Measurements from ENCODE around the gene CCDC146.
"Not testable (repeated sequence)": the region's sequence is repeated elsewhere in the genome, so short reads cannot be mapped to it uniquely, and the experiment has no call there.

CCDC146 gene

GRCh38 chr7:77246026-77246640 lies 123.7 kb downstream of the CCDC146 start:
- DNase-seq (no peak), ATAC-seq (no peak)

DNA sequence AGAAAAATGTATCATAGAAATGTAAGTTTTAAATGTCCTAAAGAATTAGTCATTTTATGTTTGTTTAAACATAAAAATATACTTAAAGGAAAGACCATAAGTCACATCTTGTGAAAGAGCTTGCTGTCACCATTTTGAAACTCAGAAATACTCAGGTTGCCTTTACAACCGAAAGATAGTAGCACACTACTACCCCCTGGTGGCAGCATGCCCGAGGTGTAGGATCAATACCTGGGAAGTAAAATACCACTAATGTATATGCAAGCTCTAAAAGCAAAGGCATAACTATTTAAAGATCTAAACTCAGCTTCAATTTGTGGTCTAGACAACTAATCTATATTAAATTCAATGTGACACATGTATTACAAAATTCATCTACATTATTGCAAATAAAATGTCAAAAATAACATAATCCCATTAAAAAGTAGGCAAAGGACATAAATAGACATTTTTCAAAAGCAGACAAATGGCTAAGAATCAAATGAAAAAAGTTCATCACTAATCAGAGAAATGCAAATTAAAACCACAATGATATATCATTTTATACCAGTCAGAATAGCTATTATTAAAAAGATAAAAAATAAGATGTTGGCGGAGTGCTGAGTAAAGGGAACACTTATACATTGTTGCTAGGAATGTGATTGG lies 124.9 kb downstream of the CCDC146 start:
- DNase-seq: peak; percentile 94

GRCh38 chr7:77248154-77248553 lies 125.7 kb downstream of the CCDC146 start:
- ATAC-seq: no peak
- DNase-seq: no peak

More for the DNA sequence above, 124.9 kb downstream of the CCDC146 start:
- ATAC-seq: peak; percentile 91

- ATAC-seq (no peak), DNase-seq (no peak)
These were observed 130.1 kb downstream of the CCDC146 start for GRCh38 chr7:77252506-77252905.

GRCh38 chr7:77253151-77253550 lies 130.7 kb downstream of the CCDC146 start:
- no peak for DNase-seq
- ATAC-seq: no peak

DNA sequence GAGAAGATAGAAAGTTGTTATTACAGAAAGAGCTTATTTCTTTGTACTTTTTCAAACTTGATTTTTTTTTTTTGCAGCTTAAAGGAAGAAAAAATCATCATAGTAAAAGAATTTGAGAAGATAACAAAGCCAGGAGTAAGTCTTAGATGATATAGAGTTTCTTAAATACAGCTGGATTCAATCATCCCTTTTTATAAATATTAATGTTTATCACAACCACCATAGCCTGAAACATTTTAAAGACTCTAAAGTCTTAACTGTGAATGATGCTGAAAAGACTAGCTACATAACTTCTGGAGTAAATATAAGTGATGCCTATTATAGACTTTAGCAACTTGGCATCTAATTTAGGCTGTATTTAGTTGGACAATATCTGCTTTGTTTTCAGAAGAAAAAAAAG lies 132.0 kb downstream of the CCDC146 start:
- DNase-seq (no peak), ATAC-seq (no peak)

- no peak for ATAC-seq
- no peak for DNase-seq
These were observed 132.5 kb downstream of the CCDC146 start for GRCh38 chr7:77254915-77255314.

DNA sequence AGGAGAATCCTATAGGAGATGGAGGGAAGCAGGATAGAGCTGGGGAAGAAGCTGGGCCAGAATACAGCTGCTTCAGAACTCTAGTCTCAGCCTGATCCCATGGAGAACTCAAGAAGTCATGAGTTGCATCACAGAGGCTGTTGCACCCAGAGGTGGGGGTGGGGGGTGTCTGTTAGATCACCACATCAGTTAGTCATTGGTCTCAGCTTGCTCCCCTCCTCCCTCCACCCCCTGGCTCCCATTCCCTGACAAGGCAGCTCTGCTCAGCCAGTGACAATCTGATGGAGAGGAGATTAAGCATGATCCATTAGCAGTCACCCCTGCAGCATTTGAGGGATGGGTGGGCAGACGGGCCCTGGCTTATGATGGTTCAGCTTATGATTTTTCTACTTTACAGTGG lies 135.6 kb downstream of the CCDC146 start:
- DNase-seq: no peak
- ATAC-seq: no peak

DNA sequence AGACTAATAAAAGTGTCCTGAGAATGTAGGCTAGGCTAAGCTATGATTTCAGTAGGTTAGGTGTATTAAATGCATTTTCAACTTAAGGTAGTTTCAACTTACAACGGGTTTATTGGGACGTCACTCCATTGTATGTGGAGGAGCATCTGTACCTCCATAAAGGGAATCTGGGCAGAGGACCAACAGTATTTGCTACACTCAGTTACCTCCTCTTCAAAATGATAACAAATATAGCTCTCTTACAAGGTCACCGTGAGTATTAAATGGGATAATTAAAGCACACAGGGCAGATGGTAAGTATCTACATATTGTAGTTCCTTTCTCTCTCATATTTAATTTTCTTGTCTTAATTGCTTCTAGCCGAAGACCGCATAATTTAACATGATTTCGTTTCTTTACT lies 136.2 kb downstream of the CCDC146 start:
- DNase-seq (no peak), ATAC-seq (no peak)

DNA sequence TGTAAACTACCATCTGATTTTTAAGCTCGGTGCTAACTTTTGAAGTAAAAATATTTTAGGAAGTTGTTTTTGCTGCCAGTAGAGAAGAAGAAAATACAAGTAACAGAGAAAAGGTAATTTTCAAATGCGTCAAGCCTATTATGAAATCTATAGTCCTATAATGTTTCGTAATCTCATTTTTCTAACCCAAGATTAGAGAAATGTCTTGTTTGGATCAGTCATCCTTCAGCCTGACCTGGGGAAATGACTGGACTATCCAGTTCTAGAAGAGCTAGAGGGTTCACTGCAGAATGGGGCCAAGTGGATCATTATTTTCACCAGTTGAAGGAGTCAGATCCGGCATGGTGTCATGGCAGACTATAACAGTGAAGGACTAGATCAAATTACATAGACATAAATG lies 139.9 kb downstream of the CCDC146 start:
- ATAC-seq (no peak), DNase-seq (no peak)

- ATAC-seq (no peak), DNase-seq (no peak)
These were observed 143.3 kb downstream of the CCDC146 start for GRCh38 chr7:77265666-77266065.

DNA sequence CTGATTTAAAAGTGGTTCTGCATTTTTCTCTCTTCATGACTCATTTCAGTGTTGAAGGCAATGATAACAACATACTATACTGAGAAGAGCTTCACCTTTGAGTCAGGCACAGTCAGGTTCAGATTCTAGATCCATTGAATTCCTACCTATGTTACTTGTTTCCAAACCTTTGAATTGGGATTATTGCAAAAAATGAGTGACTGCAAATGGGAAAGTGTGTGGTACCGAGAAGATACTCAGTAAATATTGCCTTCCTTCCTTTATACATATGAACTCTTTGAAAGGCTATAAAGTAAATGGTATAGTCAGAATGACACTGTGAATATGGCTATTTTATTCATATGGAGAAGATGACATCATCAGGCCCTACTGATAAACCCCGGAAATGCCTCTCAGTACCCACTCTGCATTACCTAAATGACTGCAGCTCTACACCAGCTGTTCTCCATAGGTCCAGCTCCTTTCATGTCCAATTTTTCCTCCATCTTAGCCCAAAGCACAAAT lies 143.9 kb downstream of the CCDC146 start:
- no peak for DNase-seq
- ATAC-seq: peak; percentile 93

DNA sequence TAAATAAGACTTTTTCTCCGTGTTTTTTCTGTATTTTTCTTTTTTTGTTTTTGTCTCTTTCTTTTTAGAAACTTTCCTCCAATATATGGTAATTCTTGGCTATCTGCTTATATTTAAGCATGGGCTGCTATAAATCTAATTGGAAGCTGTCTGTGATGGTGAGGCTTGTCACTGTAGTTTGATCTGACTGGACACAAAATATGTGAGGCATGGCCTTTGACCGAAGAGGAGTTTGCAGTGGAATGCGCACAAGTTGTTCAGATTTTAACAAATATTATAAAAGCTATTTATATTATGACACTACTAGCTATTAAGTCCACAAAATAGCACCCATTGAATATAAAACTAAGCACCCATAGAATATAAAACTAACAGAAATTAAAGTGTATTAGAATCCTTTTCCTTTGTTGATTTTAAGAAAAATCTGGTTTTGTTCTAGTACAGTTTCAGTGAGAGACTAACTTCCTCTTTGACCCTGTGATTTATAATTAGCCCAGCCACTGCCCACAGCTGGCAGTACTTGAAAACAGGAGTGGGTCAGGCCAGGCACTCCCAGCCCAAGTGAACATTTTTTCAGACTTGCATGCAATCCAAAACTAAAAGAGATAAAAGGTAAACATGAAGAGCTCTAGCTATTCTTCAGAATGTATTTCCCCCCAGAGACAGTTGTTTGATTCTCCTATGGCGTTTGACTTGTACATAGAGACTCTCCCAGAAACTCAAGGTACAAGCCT lies 147.1 kb downstream of the CCDC146 start:
- ATAC-seq (no peak), DNase-seq (no peak)

DNA sequence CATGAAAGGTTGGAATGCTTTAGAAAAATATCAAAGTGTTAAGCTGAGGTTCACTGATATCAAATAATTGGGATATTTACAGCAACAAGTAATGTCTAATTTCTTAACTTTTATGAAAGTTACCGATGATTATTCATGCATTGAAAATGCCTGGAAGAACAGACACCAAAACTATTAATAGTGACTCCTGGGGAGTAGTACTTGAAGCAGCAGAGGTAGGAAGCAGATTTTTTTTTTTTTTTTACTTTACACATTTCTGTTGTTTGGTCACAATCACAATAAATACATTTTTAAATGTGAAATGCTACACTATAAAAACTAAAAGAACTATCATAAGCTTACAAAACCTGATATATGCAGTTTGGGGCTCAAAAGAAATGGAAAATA lies 147.7 kb downstream of the CCDC146 start:
- DNase-seq (no peak), ATAC-seq (no peak)

DNA sequence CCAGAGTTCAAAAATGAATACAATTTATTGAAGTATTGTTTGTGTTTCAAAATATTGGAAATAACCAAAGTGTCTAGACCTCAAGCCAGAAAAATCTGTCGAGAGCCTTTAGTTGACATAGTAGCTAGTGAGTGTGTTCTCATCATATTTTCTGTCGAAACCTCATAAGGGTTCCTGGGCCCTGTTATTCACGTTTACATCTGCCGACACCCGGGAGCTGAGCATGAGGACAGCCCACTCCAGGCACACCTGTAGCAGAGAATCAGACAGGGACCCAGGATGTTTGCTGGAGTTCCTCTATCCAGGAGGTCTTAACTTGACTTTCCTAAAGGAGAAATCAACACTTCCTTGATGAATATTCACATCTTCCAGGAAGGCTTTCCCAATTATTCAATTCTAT lies 149.4 kb downstream of the CCDC146 start:
- DNase-seq (no peak), ATAC-seq (no peak)

DNA sequence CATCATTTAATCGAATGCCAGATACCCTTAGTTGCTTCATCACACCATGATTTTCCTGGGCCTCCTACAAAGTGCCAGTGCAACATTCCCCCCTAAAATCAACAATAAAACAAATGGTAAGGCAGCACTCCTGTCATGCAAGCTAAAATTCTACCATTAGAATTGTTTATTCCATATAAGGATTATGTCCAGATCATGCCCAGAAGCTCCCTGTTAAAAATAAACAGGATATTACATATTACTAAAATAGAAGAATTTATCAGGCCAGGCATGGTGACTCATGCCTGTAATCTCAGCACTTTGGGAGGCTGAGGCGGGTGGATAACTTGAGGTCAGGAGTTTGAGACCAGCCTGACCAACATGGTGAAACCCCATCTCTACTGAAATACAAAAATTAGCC lies 153.2 kb downstream of the CCDC146 start:
- not testable (repeated sequence) for ATAC-seq, DNase-seq

DNA sequence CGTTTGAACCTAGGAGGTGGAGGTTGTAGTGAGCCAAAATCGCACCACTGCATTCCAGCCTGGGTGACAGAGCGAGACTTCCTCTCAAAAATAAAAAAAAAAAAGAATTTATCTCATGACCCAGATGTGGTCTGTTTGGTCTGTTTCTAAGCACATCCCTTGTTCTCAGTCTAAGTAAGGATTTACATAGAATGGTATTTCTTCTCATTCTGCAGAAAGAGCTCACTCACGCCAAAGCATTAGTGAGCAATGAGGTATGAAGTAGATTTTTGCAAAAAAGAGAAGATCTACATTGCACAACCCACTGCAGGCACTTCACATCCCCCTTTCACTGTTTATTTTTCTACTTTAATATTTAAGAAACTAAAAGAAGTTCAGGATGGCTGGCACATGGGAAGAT lies 153.7 kb downstream of the CCDC146 start:
- DNase-seq: no peak
- no peak for ATAC-seq

DNA sequence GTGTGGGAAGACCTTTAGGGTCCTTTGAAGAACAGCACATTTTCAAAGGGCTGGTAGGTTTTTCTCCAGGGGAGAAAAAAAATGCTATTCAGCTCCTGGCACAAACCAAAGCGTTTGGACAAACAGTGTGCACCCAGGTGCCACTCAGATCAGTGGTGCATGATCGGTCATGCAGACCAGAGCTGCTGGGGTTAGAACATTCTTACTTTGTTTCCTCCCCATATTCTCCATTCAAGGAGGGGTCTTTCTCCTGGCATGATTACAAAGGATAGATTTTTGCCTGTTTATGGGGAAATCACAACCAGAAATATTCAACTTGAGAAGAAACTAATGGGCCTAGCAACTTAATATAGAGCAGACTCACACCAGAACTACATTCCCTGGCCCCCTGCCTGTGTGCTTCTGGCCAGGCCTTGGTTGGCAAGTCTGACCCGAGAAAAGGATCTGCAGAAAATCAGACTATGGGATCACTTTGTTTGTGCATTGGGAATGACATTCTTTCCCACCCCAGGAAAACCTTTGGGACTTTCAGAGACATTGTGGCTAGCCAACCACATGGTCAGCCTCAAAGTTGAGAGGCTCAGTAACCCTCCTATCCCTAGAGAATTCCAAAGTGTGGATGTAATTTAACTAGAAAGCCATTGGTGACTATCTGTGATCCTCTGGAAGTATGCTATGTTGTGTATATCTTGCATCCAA lies 159.5 kb downstream of the CCDC146 start:
- DNase-seq: no peak
- ATAC-seq: no peak

DNA sequence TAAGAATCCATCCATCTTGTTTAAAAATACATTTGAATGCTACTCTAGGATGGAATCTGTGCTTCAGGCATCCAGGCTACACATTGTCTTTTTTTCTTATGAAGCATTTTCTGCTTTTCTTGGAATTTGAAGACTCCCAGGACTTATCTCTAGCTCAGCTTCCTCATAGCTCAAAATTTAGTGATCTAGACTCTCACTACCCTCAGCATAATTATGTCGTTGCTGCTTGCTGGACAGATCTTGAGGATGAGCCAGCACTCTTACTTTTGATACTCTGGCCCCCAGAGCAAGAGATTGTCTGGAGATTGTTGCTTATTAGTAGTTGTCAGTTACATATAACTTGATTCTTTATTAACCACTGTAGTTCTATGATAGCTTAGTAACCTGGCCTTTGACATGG lies 160.5 kb downstream of the CCDC146 start:
- no peak for DNase-seq
- ATAC-seq: no peak

- DNase-seq: no peak
- ATAC-seq: no peak
These were observed 161.6 kb downstream of the CCDC146 start for GRCh38 chr7:77284005-77284404.

DNA sequence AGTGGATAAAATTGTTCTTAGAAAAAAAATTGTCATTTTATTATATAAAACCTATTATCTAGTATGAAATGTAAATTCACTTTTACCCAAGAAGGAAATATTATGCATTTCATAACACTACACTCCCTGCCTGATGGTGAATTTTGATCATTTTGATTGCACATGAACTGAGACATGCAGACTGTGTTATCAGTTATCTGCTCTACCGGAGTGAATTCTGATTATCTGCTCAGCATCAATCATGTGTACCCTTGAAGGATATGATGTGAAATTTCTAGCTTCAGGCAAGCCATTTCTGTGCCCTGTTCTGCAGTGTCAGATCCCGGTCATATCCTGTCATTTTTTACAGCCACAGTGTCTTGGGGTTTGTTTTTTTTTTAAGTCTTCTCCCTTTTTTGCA lies 162.2 kb downstream of the CCDC146 start:
- no peak for DNase-seq

DNA sequence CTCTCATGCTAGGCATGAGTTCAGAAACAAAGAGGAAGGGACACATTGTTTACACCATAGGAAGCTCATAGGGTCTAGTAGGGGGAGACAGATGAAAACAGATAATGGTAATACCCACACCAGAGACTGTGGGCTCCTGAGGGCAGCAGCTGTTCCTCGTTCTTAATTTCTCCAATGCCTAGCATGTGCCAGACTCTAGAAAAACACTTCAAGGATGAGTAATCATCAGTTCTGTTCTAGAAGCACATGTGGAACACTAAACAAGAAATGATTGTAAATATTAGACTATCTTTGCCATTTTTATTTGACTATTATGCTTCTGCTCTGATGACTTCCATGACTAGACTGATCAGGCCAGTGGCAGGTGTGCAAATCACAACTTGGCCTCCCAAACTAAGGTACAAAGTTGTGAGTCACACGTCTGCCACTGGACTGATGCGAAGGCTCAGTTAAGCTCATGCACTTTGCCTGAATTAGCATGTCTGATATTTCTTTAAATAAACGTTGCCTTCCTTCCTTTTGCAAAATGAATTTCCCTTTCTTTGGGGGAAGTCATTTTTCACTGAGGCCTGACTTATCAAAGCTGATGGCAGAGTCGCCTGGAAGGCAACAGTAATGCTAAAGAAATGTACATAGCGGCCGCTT lies 166.4 kb downstream of the CCDC146 start:
- ATAC-seq (no peak), DNase-seq (no peak)

More for the DNA sequence above, 162.2 kb downstream of the CCDC146 start:
- ATAC-seq: no peak

Data from stimulated activated naive CD8-positive, alpha-beta T cell treated with anti-CD3 and anti-CD28 coated beads, Interleukin-15, Interleukin-2, amounts not matched to agents 100 U/mL and 50 U/mL, for 24 hours (primary cell).